Fibroblast of peridontal ligament (primary cell): ENCODE results near the gene SESN3.
"Not testable (repeated sequence)": the region's sequence is repeated elsewhere in the genome, so short reads cannot be mapped to it uniquely, and the experiment has no call there.

Source experiments
- DNase-seq: peaks from one replicate; pipeline ENCODE4 v3.0.0-alpha.2; 2010; ENCODE audit errors: extremely low read depth

SESN3 gene

DNA sequence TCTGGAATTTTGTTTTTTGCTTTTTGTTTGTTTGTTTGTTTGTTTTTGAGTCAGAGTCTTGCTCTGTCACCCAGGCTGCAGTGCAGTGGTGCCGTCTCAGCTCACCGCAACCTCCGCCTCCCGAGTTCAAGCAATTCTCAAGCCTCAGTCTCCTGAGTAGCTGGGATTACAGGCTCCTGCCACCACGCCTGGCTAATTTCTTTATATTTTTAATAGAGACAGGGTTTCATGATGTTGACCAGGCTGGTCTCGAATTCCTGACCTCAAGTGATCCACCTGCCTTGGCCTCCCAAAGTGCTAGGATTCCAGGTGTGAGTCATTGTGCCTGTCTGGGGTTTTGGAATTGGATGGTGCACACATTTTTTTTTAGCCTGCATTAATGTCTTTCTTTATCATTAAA is 20.9 kb upstream of the SESN3 start:
- not testable (repeated sequence) for DNase-seq

DNA sequence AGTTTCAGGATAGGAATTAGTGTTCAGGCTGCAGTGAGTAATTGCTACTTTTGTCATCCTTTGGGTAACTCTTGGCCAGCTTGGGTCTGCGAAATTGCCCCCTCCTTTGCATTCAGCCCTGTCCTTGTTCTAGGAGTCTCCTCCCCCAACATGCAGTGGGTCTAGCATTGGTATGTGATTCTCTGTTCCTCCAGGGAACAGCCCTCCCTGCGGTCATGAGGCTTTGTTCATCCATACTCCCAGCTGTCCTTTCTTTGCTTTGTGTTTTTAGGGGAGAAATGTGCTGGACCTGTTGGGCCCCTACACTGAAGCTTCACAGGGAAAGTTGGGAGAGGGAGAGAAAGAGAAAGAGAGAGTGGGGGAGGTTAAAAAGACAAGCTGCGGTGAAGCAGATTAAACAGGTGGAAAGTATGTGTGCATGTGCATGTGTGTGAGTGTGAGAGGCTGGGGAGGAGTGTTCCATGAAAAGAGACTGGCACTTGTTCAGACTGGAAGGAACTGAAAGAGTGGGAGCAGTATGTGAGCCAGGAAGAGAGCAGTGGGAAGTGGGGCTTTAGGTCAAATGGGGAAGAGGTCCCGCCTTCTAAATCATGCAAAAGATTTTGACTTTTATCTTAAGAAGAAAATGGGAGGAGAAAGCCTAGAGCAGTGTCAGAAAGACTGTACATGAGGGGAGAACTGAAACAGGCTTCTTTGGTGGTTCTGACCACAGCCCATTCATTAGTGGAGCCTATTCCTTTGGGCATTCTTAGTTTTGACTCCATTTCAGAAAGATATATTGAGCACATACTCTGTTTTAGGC is 17.9 kb upstream of the SESN3 start:
- no peak for DNase-seq

DNA sequence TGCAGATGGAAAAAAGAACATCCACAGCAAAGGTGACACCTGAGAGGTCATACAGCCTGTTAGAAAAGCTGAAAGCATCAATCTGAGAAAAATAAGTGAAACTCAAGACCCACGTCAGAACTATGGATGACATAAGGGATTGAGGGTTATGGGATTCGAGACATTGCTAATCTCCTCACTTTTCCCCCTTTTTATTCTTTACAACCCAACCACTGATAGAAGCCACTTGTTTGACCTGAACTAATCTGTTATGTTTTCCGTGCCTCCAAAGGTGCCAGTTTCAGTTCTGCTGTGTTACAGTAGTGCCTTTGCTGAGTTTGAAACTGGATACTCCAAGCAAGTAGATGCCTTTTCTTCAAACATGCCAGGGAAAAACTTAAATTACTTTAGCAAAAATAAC is 16.9 kb upstream of the SESN3 start:
- DNase-seq = no peak

DNA sequence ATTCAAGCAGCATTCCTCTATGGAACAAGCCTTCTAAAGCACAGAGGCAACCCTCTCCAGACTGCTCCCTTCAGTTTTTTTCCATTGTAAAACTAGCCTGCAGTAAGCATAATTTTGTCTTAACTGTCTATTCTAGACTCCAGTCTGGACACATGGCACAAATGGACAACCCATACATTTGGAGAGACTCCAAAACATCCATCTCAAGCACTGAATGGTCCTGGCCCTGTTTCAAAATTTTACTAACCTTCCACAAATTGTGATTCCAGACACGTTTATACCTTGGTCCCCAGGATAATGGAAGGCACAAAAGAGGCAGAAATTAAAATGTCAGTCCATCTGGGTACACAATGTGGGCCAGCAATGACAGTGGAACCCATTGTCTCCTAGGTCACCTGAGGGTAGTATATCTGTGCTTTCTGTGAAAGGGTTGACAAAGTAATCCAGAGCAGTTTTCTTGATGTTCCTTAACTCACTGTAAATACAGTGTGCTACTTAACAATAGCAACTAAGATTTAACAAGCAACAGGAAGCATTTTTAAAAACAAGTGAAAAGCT is 16.2 kb upstream of the SESN3 start:
- no peak for DNase-seq

DNA sequence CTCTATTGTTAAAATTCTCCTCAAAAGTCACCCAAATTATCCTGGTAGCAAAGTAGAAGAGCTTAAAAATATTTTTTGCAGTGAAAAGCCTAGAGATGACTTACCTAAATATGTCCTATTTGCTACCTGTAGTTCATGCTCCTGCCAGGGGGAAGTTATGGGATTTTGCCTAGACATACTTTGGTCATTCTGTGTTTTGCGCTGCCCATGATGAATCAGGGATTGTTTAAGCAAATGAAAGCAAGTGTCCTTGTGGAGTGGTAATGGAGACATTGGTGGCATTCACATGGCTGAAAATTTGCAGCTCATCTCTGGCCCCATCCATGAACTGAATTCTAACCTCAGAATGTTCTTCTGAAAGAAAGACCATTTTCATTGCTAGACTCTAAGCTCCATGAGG is 14.6 kb upstream of the SESN3 start:
- DNase-seq = no peak

DNA sequence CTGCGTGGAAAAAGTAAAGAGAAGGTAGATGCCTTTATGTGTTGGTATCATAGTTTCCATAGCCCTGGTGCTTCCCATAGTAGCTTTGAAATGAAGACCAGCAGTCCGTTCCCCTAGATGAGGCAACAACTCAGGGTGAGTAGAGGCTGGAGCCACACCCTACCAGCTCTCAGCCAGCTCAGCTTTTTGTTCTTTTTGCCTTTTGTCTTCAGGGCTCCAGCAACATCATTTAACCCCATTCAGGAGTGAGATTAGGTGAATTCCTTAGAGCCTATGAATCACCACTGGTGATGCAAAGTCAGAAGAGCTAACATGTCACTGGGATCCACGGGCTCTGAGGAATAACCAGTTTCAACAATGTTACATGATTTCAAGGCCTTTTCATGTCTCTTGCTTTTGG is 14.0 kb upstream of the SESN3 start:
- no peak for DNase-seq

DNA sequence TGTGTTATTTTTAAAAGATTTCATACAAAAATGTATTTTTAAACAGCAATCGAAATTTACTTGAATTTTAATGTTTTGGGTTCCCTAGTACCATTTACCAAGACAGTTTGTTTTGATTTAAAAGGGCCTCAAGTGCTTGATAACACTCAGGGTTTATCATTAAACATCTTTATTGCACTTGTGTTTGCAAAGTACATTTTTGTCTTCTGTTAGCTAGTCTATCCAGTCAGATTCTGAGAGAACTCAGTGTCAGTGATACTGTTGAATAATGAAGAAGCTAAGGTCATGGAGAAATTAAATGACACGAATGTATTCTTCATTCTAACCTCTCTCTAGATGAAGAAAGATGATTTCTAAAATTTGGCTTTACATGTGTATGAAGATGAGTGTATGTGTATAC is 12.7 kb upstream of the SESN3 start:
- no peak for DNase-seq

DNA sequence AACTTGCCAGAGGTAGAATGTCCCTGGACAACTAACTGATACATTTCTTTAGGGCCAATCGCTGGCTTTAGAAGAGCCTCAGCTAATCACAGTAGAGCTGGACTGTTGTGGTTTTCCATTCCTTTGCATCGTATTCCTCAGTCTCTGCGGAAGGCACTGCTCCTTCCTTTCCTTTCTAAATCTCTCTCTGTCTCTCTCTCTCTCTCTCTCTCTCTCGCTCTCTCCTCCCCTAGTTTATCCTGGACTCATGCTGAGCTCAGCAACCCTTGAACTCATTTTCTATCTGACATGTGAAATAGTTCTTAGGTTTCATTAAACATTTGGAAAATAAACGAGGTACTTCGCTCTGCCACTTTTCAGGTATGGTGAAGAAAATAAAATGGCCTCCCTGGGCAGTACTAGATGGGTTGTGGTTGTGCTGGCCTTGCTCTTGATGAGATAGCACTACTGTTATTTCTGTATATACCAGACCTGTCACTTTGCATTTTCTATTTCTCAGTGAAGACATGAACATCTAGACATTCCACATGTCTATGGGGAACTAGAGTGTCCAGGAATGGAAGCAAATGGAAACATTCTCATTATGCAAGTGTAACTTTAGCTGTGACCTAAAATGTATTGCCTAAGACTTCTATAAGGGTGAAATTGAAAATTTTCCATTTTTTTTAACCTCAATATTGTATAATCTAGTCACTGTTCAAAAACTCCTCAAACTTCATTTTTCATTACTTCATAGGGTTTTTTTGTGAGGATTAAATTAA is 12.0 kb upstream of the SESN3 start:
- DNase-seq = peak; percentile 42

DNA sequence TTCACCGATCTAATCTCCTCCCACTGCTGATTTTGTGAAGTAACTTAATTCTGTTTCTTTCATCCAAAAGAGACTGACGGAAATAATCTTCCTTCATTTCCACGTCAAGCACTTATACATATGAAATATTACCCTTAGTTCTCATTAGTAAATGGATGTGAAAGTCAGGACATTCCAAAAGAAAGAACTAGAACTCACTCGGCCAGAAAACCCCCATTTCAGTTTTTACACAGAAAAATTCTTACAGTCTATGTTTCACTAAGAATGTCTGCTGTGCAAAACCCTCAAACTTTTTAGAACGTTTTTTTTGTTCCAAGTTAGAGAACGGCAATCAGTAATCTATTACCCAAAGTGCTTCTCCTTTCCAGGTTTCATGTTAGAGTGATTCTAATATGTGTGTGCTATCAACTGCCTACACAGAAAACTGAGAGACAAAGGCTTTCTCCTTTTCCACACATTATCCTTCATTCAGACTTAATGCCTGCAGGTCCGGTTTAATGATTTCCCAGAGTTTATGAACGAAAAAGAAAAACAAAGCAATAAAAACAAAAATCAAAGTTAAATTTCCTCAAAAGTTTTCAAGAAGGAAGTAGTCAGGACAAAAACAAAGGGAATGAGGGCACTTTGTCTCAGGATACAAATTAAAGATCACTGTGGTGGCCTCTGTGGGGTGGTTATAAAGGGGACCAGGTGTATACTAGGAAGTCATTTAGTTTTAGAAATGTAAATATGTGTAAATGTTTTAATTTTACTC is 11.3 kb upstream of the SESN3 start:
- DNase-seq = no peak

DNA sequence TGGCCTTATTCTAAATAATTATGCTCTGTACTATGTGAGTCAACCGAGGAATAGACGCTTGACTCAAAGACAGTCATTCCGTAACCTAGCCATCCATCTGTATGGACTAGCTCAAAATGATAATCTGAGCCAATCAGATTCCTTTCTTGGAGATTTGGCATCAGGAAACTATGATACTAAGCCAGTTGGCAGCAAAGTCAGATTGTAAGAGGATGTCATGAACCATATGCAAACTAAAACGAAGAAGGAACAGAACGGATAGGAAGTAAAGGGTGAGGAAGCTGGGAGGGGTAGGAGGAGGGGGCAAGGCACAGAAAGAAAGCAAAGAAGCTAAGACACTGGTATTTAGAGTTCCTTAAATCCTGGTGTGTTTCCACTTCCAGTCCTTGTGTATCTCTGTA is 10.7 kb upstream of the SESN3 start:
- DNase-seq = peak; percentile 68

DNA sequence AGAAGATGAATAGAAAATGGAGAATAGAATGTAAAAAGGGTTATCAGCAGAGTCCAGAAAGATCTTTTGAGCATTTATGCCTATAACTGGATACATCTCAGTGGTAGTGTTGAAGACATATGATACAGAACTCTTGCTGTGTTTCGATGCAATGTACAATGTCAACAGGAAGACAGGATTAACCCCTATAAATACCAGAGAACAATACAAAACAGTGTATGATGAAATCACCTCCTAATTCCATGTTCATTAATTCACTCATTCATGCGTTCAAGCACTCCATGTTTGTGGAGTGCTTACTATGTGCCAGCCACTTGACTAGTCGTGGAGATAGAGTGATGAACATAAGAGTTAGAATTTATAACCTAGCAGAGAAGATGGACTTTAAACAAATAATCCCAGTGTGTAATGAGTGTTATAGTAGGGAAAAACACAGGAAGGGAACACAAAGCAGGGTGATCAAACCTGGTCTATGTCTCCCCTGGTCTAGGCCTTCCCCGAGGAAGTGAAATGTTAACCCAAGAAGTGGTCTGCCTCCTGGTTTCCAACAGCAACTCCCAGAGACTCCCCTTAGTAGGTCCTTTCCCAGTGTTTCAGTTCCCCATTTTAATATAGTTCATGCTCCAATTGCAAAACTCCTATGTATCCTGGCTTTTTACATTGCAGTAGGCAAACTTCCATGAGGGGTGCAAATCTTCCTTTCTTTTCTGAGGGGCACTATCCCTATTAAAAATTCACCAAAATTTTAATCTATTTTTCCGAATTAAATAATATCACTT is 9.1 kb upstream of the SESN3 start:
- no peak for DNase-seq

DNA sequence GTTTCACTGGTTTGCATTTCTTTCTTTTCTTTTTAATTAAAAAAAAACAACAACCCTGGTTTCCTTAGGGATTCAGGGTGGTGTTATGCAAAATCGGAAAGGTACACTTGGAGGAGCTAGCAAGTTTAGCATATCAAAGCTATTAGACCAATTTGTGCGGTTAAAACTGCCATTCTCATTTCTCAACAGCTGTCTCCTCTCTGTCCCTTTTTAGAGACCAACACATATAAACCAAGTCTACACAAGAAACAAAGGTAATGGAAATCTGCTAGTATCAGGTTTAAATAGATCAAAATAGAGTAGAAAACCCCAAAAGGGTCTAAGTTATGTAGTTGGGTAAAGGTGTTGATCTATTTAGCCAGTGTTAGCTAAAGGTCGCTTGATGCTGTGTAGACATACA is 1.7 kb upstream of the SESN3 start:
- no peak for DNase-seq

DNA sequence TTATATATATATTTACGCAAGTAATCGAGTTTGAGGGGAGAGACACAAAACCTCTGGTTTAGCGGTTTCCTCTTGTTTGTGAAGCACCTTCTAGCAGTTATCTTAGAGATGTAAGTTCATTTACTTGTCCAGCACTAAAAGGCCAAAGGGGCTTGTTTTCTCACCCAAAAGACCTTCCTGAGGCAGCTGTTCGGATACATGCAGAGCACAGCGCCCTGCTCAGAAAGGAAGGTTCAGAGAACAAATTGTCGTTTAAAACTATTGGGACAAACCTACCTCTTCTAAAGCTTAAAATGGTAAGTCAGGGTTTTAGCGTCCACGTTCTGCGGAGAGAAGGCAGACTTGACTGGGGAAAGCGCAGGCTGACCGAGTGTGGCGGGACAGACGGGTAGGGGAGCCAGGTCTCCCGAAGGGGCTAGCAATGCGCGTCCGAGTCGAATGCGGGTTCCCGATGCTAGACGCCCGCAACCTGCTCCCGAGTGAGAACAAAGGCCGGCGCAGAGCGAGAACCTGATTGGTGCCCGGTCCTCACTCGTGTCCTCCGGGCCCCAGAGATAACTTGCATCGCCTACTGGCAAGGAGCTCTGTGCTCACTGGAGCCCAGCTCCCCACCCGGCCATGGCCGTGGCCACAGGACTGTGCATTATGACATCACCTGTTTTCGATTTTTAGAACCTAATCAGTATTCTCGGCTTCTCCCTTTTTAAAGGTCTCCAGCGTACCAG is 1.0 kb upstream of the SESN3 start:
- DNase-seq = peak; percentile 44

DNA sequence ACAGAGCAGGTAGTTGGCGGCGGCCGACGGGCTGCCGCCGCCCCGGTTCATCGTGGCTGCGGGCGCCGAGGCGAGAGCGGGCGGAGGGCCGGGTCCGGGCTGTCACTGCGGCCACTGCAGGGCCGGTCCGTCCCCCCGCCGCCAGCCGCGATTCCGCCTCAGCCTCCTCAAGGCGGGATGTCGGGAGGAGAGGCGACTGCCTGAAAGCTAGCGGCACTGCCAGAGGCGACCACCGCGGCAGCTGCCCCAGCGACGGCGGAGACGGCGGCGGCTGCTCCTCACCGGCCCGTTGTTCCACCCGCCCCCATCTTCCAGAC is 234 bp downstream of the SESN3 start:
- DNase-seq = no peak

DNA sequence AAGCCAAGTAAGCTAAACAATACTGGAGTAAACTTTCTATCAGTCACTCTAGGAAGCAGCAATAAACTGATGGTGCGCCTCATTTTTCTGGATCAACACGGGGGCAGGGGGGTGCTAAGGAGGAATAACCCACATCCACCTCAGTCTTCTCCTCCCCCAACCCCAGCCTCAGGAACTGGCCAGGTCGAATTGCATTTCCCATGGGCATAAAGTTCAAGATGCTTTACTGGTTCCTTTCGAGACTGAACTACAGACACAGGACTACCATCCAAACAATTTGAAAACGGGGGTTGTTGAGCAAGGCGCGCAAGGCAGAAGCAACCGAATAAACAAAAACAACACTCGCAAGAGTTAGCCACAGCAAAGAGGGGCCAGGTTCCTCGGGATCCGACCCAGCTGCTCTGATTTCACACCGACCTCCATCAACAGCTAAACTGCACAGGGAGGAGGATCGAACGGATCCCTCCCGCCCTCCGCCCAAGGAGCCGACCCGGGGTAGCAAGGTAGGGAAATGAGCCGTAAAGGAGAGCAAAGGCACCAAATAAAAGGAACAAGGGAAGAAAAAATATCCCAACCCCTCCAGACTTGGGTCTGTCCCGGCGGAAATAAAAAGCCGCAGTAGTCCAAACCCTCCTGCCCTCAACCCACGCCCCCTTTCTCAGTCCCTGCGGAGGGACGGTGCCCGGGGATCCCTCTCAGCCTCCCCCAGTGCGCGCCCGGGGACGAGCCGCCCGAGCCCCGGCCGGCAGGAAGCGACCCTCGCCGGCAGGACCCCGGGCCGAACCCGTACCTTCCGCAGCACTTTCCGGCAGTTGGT is 801 bp downstream of the SESN3 start:
- DNase-seq = peak; percentile 19

DNA sequence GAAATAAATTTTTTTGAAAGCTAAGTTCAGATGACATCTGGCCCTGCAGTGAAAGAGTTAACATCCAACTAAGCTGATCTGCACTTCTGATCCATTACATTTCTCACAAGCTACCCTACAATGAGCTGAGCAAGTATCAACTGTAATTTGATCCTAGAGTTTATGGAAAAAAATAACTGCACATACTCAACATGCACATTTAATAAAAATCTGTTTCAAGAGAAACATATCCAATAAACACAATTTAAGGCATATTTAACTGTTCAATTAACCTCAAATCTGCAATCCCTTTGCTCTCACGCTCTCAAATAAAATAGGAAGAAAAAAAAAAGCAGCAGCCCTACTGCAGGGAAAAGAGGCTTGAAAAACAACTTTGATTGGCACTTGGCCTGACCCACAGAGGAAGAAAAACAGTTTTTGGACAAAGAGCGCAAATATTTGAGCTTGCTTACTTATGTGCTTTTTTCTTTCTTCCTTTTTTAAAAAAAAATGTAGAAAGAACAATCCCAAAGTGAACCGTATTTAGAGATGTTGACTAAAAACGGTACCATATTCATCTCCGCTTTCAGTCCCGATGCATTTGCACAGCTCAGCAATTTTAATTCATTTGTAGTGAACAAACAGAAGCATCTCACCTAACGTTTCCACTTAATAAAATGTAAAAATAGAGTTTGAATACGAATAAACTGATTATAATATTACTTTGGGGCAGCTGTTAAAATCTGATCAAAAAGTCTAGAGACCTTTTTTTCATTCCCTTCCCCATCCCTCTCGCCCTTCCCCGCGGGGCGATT is 1.6 kb downstream of the SESN3 start:
- peak; percentile 74 for DNase-seq

DNA sequence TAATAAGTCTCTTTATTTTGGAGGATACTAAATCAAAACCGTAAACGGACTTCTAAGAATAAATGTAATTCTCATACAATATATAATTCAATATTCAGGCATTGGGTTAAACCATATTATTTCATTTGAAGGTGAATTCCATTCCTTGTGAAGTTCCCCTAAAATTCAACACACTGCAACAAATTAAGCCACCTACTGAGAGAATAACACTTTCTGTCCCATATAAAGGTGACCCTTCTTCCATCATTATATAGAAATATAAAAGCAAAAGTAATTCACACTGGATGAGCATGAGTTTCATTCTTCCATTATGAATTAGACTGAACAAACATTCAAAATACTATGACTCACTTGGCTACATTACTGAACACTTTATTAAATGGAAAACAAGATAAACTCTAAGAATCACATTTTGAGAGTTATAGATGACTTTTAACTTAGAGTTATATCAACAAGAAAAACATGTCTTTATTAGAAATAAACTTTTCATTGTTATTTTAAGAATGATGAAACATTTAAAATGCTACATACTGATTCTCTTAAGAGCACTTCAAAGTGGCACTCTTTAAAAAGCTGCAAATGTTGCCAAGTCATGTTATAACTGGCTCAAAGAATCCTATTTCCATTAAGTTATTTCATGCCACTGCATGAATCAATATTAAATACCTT is 2.8 kb downstream of the SESN3 start:
- DNase-seq = peak; percentile 35

DNA sequence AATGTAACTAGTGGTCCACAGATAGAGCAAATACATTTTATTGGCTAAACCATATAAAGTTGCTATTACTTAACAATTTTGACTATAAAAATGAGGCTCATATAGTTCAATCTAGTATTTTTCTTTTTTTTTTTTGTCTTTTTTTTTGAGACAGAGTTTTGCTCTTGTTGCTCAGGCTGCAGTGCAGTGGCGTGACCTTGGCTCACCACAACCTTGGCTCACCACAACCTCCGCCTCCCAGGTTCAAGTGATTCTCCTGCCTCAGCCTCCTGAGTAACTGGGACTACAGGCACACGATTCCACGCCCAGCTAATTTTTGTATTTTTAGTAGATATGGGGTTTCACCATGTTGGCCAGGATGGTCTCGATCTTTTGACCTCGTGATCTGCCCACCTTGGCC is 3.9 kb downstream of the SESN3 start:
- DNase-seq = not testable (repeated sequence)

DNA sequence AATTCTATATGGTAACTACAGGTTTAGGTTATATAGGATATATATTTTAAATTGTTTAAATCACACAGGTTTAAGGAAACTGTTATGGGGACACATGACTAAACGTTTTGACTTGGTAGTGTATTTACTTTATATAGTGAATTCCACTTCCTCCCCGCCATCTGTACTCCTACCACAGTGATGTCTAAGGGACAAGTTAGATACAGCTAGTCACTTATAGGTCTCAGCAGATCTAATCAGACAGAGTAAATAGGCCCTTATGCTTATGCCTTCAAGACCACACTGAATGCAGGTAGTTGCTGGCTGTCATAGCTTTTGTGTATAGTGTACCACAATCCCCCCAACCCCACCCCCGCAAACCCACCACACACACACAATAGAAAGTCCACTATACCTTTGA is 8.2 kb downstream of the SESN3 start:
- no peak for DNase-seq
